Epithelial cell of esophagus (primary cell): ENCODE results near the gene FAM163A.
A peak's percentile ranks its signal among the peaks of the same experiment; 100 is the strongest.

ENCODE experiments used
- DNase-seq: peaks from one replicate; pipeline ENCODE4 v3.0.0; 2010; ENCODE audit warnings: low read depth
- H3K4me3 ChIP-seq: 2 replicates; pipeline ENCODE4 v1.5.1; 2011; ENCODE audit warnings: mild to moderate bottlenecking, low read length, control low read depth
- CTCF ChIP-seq: IDR thresholded peaks from 2 replicates; pipeline ENCODE4 v1.5.1; 2011; ENCODE audit warnings: low read depth, mild to moderate bottlenecking, low read length, control low read depth, inconsistent platforms; ENCODE audit not compliant: insufficient read depth; ENCODE audit errors: missing control alignments

Gene FAM163A

GRCh38 chr1:179748772-179749171 lies 5.7 kb downstream of the FAM163A start:
- DNase-seq, result no peak
- H3K4me3 ChIP-seq, result no peak overlapping the region
- no peak for TF ChIP-seq CTCF

- no peak for TF ChIP-seq CTCF
- DNase-seq, result no peak
- H3K4me3 ChIP-seq, result no peak overlapping the region
Measured at GRCh38 chr1:179750630-179751029, 7.5 kb downstream of the FAM163A start.

- H3K4me3 ChIP-seq, result no peak overlapping the region
- TF ChIP-seq CTCF, result no peak
- DNase-seq, result no peak
Measured at GRCh38 chr1:179753061-179753460, 10.0 kb downstream of the FAM163A start.

- no peak overlapping the region for H3K4me3 ChIP-seq
- peak; percentile 46 for DNase-seq
- no peak for TF ChIP-seq CTCF
Measured at GRCh38 chr1:179754041-179754624, 11.0 kb downstream of the FAM163A start.

- no peak for DNase-seq
- TF ChIP-seq CTCF, result no peak
- H3K4me3 ChIP-seq, result no peak overlapping the region
Measured at GRCh38 chr1:179757933-179758332, 14.8 kb downstream of the FAM163A start.

- no peak for DNase-seq
- H3K4me3 ChIP-seq, result no peak overlapping the region
- no peak for TF ChIP-seq CTCF
Measured at GRCh38 chr1:179760521-179760920, 17.4 kb downstream of the FAM163A start.

GRCh38 chr1:179761296-179761695 lies 18.2 kb downstream of the FAM163A start:
- no peak for TF ChIP-seq CTCF
- no peak for DNase-seq
- no peak overlapping the region for H3K4me3 ChIP-seq
